Measurements from ENCODE around the gene CBX2.

CBX2 gene

GRCh38 chr17:79814974-79815835, 37.3 kb downstream of the CBX2 start:
- Histone ChIP-seq H2AFZ (ENCODE audit: low read depth, low read length) (no peak overlapping the region), H3K27me3 (ENCODE audit: insufficient read depth, low read length) (peaks cover 27% of the 10 kb centered on the region), H3K4me3 (ENCODE audit: low read length) (no peak overlapping the region)

GRCh38 chr17:79815836-79816461, 38.0 kb downstream of the CBX2 start:
- no peaks in the 10 kb centered on the region for H3K9me3 ChIP-seq (ENCODE audit: low read length)
- H3K4me3 ChIP-seq (ENCODE audit: low read length), result no peak overlapping the region
- no peaks in the 10 kb centered on the region for H3K36me3 ChIP-seq (ENCODE audit: insufficient read depth, low read length)
- H3K27me3 ChIP-seq (ENCODE audit: insufficient read depth, low read length), result peaks cover 28% of the 10 kb centered on the region
- no peak overlapping the region for H2AFZ ChIP-seq (ENCODE audit: low read depth, low read length)
- peaks cover 29% of the 10 kb centered on the region for H3K4me1 ChIP-seq (ENCODE audit: insufficient read depth, low read length)

More at GRCh38 chr17:79814974-79815835, 37.3 kb downstream of the CBX2 start:
- no peaks in the 10 kb centered on the region for H3K36me3 ChIP-seq (ENCODE audit: insufficient read depth, low read length)
- H3K4me1 ChIP-seq (ENCODE audit: insufficient read depth, low read length), result peaks cover 34% of the 10 kb centered on the region
- H3K9me3 ChIP-seq (ENCODE audit: low read length), result no peaks in the 10 kb centered on the region

DNA sequence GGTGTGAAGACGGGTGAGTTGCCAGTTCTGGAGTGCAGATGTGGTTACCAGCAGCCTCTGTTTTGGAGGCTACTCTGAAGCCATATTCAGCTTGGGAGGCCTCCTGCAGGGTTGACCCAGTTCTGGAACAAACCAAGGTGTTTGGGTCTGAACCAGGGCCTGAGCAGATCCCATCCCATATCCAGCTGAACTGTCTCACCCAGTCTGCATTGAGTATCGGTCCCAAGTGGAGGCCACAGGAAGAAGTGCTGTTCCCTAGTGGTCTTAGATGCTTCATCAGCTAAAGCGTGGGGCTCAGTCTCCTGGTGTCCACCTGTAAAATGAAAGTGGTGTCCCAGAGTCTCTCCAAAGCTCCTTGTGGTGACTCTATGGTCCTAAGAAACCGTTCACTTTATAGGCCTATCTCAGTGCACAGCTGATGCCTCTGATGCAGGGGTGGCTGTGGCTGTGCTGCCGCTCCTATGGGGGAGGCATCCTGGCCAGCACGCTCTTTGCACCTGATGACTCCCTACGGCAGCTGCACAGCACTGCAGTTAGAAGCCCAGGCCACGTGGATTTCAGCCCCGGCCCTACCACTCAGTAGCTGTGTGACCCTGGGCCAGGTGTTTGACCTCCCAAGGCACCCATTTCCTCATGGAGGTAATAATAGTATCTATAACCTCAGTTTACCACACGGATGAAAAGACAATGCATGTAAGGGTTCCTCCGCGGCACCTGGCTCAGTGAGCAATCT, 40.2 kb downstream of the CBX2 start:
- no peak overlapping the region for H3K4me3 ChIP-seq (ENCODE audit: low read length)
- no peaks in the 10 kb centered on the region for H3K36me3 ChIP-seq (ENCODE audit: insufficient read depth, low read length)
- H3K27me3 ChIP-seq (ENCODE audit: insufficient read depth, low read length), result peaks cover 19% of the 10 kb centered on the region
- H3K9me3 ChIP-seq (ENCODE audit: low read length), result no peaks in the 10 kb centered on the region
- H3K4me1 ChIP-seq (ENCODE audit: insufficient read depth, low read length), result peaks cover 8% of the 10 kb centered on the region
- H2AFZ ChIP-seq (ENCODE audit: low read depth, low read length), result no peak overlapping the region

DNA sequence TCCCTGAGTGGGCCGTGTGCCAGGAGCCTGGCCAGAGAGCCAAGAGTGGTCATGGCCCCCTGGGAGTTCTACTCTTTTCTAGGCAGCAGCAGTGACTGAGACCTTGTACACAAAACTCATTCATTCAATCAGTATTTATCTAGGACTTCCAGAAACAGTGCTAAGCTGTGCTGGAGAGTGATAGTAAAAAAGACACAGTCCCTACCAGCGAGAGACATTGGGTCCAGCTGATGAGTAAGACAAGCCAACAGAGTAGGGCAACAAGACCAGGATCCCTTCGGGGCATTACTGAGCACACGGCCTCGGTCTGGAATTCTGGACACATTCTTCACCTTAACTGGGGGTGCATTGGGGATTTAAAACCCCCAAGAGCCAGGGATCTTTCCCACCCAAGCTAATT, 41.1 kb downstream of the CBX2 start:
- no peak overlapping the region for H3K4me3 ChIP-seq (ENCODE audit: low read length)
- peaks cover 5% of the 10 kb centered on the region for H3K4me1 ChIP-seq (ENCODE audit: insufficient read depth, low read length)
- peaks cover 19% of the 10 kb centered on the region for H3K27me3 ChIP-seq (ENCODE audit: insufficient read depth, low read length)
- H3K36me3 ChIP-seq (ENCODE audit: insufficient read depth, low read length), result no peaks in the 10 kb centered on the region
- H3K9me3 ChIP-seq (ENCODE audit: low read length), result no peaks in the 10 kb centered on the region
- no peak overlapping the region for H2AFZ ChIP-seq (ENCODE audit: low read depth, low read length)

GRCh38 chr17:79819534-79820276, 41.8 kb downstream of the CBX2 start:
- no peaks in the 10 kb centered on the region for H3K36me3 ChIP-seq (ENCODE audit: insufficient read depth, low read length)
- H2AFZ ChIP-seq (ENCODE audit: low read depth, low read length), result no peak overlapping the region
- H3K4me3 ChIP-seq (ENCODE audit: low read length), result no peak overlapping the region
- H3K4me1 ChIP-seq (ENCODE audit: insufficient read depth, low read length), result no peaks in the 10 kb centered on the region
- H3K9me3 ChIP-seq (ENCODE audit: low read length), result no peaks in the 10 kb centered on the region
- peaks cover 19% of the 10 kb centered on the region for H3K27me3 ChIP-seq (ENCODE audit: insufficient read depth, low read length)

GRCh38 chr17:79820959-79821330, 43.0 kb downstream of the CBX2 start:
- Histone ChIP-seq H3K27me3 (ENCODE audit: insufficient read depth, low read length) (peaks cover 19% of the 10 kb centered on the region), H3K9me3 (ENCODE audit: low read length) (no peaks in the 10 kb centered on the region), H3K4me1 (ENCODE audit: insufficient read depth, low read length) (no peaks in the 10 kb centered on the region), H3K36me3 (ENCODE audit: insufficient read depth, low read length) (no peaks in the 10 kb centered on the region), H2AFZ (ENCODE audit: low read depth, low read length) (no peak overlapping the region), H3K4me3 (ENCODE audit: low read length) (no peak overlapping the region)

DNA sequence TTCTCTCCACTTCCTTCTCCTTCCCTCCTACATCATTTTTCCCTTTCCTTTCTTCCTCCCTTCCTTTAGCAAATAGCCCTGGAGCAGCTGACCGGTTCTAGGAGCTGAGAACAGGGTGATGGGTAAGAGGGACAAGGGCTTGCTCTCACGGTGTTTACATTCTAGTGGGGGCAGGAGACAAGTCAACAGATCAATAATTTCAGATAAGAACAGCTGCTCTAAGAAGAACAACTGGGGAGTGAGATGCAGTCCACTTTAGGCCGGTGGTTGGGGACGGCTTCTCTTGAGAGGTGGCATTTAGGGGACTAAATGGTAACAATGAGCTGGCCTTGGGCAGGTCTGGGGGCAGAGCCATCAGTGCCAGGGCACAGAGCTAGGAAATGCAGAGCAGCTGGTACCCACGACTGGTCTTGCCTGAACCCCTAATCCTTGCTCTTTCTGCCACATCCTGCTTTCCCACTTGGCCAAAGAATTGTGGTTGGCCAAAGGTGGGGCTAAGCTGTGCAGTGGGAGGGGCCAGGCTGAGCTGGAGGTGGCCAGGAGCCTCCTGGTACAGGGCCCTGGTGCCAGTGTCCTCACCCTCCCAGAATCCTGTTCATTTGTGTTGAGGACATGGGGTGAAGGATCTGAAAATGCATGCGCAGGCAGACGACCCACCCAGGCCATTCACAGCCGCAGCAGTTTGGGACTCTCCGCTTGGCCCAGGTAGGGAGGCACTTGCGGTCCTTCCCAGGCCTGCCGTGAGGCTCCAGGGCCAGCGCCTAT, 43.6 kb downstream of the CBX2 start:
- H3K9me3 ChIP-seq (ENCODE audit: low read length), result no peaks in the 10 kb centered on the region
- H3K27me3 ChIP-seq (ENCODE audit: insufficient read depth, low read length), result peaks cover 17% of the 10 kb centered on the region
- no peak overlapping the region for H2AFZ ChIP-seq (ENCODE audit: low read depth, low read length)
- H3K4me3 ChIP-seq (ENCODE audit: low read length), result no peak overlapping the region
- H3K36me3 ChIP-seq (ENCODE audit: insufficient read depth, low read length), result no peaks in the 10 kb centered on the region
- no peaks in the 10 kb centered on the region for H3K4me1 ChIP-seq (ENCODE audit: insufficient read depth, low read length)

GRCh38 chr17:79822583-79823124, 44.7 kb downstream of the CBX2 start:
- no peak overlapping the region for H3K4me3 ChIP-seq (ENCODE audit: low read length)
- H3K36me3 ChIP-seq (ENCODE audit: insufficient read depth, low read length), result no peaks in the 10 kb centered on the region
- no peaks in the 10 kb centered on the region for H3K4me1 ChIP-seq (ENCODE audit: insufficient read depth, low read length)
- peaks cover 8% of the 10 kb centered on the region for H3K27me3 ChIP-seq (ENCODE audit: insufficient read depth, low read length)
- H2AFZ ChIP-seq (ENCODE audit: low read depth, low read length), result no peak overlapping the region
- no peaks in the 10 kb centered on the region for H3K9me3 ChIP-seq (ENCODE audit: low read length)

DNA sequence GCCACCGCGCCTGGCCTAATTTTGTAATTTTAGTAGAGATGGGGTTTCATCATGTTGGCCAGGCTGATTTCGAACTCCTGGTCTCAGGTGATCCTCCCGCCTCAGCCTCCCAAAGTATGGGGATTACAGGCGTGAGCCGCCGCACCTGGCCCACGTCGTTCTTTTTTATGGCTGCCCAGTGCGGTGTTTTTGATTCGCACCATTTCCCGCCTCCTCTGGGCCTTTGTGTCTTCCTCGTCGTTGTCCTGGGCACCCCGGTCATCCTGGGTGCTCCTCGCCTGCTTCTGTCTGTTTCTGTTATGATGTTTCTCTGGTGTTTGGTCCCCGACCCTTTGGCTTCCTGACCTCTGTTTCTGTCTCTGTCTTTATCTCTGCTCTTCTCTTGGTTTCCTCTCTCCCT, 46.3 kb downstream of the CBX2 start:
- Histone ChIP-seq H2AFZ (ENCODE audit: low read depth, low read length) (no peak overlapping the region), H3K27me3 (ENCODE audit: insufficient read depth, low read length) (peaks cover 3% of the 10 kb centered on the region), H3K4me1 (ENCODE audit: insufficient read depth, low read length) (peaks cover 12% of the 10 kb centered on the region)

GRCh38 chr17:79824893-79825579, 47.1 kb downstream of the CBX2 start:
- Histone ChIP-seq H3K4me1 (ENCODE audit: insufficient read depth, low read length) (peaks cover 16% of the 10 kb centered on the region), H3K9me3 (ENCODE audit: low read length) (no peaks in the 10 kb centered on the region), H3K27me3 (ENCODE audit: insufficient read depth, low read length) (peaks cover 3% of the 10 kb centered on the region), H2AFZ (ENCODE audit: low read depth, low read length) (no peak overlapping the region), H3K4me3 (ENCODE audit: low read length) (no peak overlapping the region), H3K36me3 (ENCODE audit: insufficient read depth, low read length) (no peaks in the 10 kb centered on the region)

More for the DNA sequence above, 46.3 kb downstream of the CBX2 start:
- Histone ChIP-seq H3K36me3 (ENCODE audit: insufficient read depth, low read length) (no peaks in the 10 kb centered on the region), H3K9me3 (ENCODE audit: low read length) (no peaks in the 10 kb centered on the region), H3K4me3 (ENCODE audit: low read length) (no peak overlapping the region)

- Histone ChIP-seq H2AFZ (ENCODE audit: low read depth, low read length) (no peak overlapping the region), H3K4me3 (ENCODE audit: low read length) (no peak overlapping the region), H3K27me3 (ENCODE audit: insufficient read depth, low read length) (peaks cover 3% of the 10 kb centered on the region), H3K4me1 (ENCODE audit: insufficient read depth, low read length) (peaks cover 16% of the 10 kb centered on the region), H3K36me3 (ENCODE audit: insufficient read depth, low read length) (no peaks in the 10 kb centered on the region), H3K9me3 (ENCODE audit: low read length) (no peaks in the 10 kb centered on the region)
Measured at GRCh38 chr17:79825580-79825921, 47.6 kb downstream of the CBX2 start.
